ENCODE data around the gene VPS37C. TPM values are rescaled to one million over a fixed set of nuclear protein-coding genes. Genes with fewer than 3 reads are reported as not detected.

VPS37C gene
- total and polyA plus RNA-seq, 9 of the 15 experiments (the other 6 are each of a cell fraction or from before 2014, with no cell fraction given), result 0.62 to 29.8 (median 11.5) TPM

- no peak for TF ChIP-seq ZBTB40 (IDR thresholded peaks at IDR 0.05)
- no peak for TF ChIP-seq ZBTB40 (CRISPR knock-in tag; IDR thresholded peaks at IDR 0.05)
- no peak for TF ChIP-seq ZNF12 (CRISPR knock-in tag; IDR thresholded peaks at IDR 0.05)
- TF ChIP-seq ZNF133 (CRISPR knock-in tag; IDR thresholded peaks at IDR 0.05), result no peak
- TF ChIP-seq CBX8 (IDR thresholded peaks at IDR 0.05; ENCODE audit: borderline replicate concordance, extremely low read depth, low read depth, low read length, poor library complexity, severe bottlenecking), result no peak
- TF ChIP-seq COPS2 (conservative IDR thresholded peaks at IDR 0.05), result no peak
- TF ChIP-seq CREB3L1 (IDR thresholded peaks at IDR 0.05; ENCODE audit: borderline replicate concordance, low read depth), result no peak
- TF ChIP-seq RCOR1 (IDR thresholded peaks at IDR 0.05; ENCODE audit: borderline replicate concordance in 1 of 2, low read depth in 2 of 2, low read length in 2 of 2), result 0 out of 4 replicates have a peak, but pooled peaks of 1 of the 2 experiments have one; percentile 32
- no peak for TF ChIP-seq TEAD4 (IDR thresholded peaks at IDR 0.05; ENCODE audit: low read length)
- peak; percentile 40; the same call in 1 of the 2 replicates for TF ChIP-seq TEAD4 (CRISPR knock-in tag; IDR thresholded peaks at IDR 0.05; ENCODE audit: borderline replicate concordance)
- no peak for TF ChIP-seq FOXK2 (conservative IDR thresholded peaks at IDR 0.05 in 1 of 2, IDR thresholded peaks at IDR 0.05 in 1 of 2; ENCODE audit: low read depth in 2 of 2)
- peak in 1 of 2 experiments; percentile 56; a peak in 1 of 4 replicates for TF ChIP-seq KDM1A (IDR thresholded peaks at IDR 0.05)
Measured at GRCh38 chr11:61089806-61090491, 71.3 kb downstream of the VPS37C start (continued).
